ENCODE results near the gene APOO.

The APOO gene

DNA sequence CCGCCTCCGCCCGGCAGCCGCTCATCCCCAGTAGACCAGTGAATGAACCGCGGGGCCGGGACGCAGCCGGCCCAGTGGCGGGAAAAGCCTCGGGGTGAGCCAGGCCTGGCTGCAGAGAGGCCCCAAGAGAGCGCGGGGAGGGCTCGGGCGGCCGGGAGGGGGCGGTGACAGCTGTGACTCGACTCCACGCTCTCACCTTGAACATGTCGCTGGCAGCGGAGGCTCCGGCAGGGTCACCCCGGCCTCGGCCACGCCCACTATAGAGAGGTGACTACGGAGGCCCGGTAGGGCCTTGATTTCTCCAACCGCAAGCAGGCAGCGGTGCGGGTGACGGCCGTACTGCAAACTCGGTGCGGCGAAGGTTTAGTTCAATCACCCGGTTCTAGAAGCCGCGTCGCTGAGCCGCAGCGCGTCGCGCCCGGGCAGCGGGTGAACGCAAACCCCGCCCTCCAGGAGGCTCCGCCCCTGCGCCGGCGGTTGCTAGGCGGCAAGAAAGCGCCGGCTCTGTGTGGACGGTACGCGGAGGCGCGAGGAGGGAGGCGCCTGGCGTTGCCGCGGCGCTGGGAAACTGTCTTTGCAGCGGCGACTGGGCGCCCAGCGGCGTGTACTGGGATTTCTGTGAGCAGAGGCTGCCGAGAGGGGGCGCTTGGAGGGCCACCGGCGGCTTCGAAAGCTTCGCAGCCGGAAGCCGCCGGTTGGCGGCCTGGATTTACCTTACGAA lies at the start of gene APOO, which contains the start of gene CXorf58:
APOO (minus strand) TSS at position 441 of the 721 bp plus-strand sequence; CDS start at position 205, 236 bp downstream.
CXorf58 (plus strand) TSS at position 509 of the 721 bp plus-strand sequence. CDS start 2,297 bp downstream, outside the sequence.
- in situ Hi-C loops (cut with MboI; ENCODE audit: low sequenced_read_pairs), result no loop called here

DNA sequence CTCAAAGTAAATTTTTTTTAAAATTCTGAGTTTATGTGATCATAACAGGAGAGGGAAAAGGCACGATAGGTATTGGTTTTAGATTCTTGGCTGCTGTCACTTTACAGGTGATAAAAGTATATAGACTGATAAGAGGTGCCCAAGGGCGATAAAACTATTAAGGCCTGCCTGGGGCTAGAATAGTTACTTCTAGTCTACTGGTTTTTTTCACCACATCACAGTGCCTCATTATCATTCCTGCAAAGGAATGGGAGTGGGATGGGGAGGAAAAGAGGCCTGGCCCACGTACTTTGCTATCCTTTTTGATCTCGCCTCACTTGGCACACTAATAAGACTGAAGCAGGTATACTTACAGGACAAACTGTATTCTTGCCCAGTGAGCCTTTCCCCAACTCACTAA lies 46.7 kb upstream of the APOO start:
- in situ Hi-C loops (cut with MboI; ENCODE audit: low sequenced_read_pairs), result no loop called here

DNA sequence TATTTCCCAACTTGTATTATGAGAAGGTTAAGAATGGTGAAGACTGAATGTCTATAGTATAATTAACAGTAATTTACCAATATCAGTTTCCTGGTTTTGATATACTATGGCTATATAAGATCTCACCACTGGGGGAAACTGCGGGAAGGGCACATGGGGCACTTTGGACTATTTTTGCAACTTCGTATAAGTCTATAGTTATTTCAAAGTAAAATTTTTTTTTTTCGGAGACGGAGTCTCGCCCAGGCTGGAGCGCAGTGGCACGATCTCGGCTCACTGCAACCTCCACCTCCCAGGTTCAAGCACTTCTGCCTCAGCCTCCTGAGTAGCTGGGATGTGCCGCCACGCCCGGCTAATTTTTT lies 46.2 kb upstream of the APOO start:
- in situ Hi-C loops (cut with MboI; ENCODE audit: low sequenced_read_pairs), result no loop called here

DNA sequence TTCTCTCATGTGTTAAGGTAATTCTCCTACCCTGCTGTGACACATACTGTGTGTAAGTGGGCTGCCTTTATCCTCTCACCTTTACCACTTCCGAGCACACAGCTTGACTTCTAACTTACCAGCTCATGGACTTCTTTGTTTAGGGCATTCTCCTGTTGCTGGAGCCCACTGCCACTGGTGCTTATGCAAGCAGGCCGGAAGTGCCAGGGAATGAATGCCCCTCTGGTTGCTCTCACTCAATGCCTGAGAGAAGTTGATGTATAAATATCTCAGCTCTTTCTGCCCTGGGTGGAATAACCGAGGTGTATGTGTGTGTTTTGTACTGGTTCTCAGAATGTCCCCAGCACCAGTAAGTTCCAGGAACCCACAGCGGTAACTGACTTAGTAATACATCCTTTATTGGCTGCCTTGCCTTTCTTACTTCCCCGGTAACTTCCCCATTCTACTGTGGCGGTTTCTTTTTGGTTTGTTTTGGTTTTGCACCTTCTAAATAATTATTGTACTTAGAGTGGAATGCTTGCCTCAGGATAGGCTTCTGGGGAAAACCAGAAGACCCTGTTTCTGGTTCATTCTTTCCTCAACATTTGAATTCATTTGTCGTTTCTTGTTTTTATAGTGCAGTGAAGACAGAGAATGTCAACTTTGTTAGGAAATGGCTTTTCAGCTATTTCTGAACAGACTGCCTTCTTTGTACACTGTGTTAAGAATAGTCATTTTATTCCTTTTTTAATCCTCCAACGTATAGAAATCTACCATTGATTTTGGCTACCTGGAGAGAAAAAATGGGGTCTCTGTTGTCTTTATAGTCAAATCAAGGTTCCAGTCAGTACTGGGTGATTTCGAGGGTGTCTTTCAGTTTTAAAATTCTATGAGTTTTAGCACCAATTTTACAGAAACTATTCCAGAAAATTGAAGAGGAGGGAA lies 45.5 kb upstream of the APOO start:
- in situ Hi-C loops (cut with MboI; ENCODE audit: low sequenced_read_pairs), result no loop called here

DNA sequence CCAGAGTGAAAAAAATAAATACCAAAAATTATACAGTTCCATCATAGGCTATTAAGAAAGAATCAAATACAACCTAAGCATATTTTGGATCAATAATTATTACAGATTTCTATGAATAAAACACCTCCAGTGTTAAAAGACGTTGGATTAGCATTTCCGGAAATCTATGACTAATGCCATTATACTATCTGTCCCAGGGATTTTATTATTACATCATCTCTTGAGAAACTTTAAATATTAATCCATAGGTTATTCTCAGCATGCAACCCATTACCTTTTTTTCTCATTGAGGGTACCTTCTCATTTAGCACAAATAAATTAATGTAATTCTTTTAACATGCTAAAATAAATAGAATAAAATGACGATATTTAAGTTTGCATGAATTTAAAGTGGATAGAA lies 44.7 kb upstream of the APOO start:
- in situ Hi-C loops (cut with MboI; ENCODE audit: low sequenced_read_pairs), result no loop called here

DNA sequence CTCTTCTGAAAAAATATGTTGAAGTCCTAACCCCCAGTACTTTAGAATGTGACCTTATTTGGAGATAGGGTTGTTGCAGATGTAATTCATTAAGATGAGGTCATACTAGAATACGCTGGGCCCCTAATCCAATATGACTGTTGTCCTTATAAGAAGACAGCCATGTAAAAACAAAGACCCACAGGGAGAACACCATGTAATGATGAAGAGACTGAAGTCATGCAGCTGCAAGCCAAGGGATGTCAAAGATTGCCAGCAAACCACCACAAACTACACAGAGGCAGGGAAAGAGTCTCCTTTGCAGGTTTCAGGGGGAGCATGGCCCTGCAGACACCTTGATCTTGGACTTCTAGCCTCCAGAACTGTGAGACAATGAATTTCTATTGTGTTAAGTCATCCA lies 37.5 kb upstream of the APOO start:
- in situ Hi-C loops (cut with MboI; ENCODE audit: low sequenced_read_pairs), result no loop called here

DNA sequence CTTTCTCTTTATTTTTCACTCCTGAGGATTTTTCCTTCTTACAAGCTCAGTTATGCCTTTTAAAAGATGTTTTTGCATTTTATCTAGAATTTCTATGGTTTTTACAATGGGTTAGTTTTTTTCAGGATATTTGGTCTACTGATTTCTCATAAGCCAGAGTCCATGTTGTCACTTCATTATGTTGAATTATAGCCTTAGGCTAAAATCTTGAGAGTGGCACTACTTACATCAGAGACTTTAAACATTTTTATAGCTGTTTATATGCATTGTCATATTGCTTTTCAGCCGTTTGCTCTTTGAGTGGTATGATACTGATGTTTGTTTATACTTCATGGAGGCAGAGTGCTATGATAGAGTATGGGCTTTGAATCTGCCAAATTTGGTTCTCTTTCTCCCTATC lies 36.5 kb upstream of the APOO start:
- in situ Hi-C loops (cut with MboI; ENCODE audit: low sequenced_read_pairs), result no loop called here

DNA sequence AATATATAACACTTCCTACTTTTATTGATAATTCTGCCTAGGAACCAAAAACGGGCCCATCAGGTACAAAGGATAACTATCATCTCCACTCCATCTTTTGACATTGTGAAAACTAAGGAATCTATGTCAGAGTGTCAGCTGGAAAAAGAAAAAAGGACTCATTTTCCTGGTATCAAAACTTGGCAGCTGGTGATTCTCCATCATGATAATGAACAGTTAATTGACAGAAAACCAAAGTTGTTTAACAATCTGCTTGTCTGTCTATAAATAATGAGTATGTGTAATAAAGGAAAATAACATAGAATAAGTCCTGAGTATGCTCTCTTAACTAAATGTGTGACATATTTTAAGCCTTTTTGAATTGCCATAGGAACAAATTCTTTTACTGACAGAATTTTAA lies 31.5 kb upstream of the APOO start:
- in situ Hi-C loops (cut with MboI; ENCODE audit: low sequenced_read_pairs), result no loop called here

DNA sequence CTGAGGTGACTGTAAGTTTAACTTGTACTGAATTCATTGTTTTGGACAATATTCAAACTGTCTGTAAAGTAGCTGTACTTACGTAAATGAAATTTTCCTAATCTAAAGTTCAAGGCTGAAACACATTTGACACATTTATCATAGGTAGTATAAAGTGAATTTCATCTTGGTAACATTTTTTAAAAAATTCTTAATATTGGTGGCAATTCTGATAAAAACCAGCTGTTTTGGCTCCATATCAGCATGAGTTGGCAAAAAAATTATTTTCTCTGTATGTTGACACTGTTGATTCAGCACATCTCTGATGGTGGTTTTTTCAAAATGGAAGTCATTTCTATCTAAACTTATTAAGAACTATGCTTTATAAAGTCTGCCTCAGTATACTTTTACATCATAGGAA lies 31.0 kb upstream of the APOO start:
- in situ Hi-C loops (cut with MboI; ENCODE audit: low sequenced_read_pairs), result no loop called here

DNA sequence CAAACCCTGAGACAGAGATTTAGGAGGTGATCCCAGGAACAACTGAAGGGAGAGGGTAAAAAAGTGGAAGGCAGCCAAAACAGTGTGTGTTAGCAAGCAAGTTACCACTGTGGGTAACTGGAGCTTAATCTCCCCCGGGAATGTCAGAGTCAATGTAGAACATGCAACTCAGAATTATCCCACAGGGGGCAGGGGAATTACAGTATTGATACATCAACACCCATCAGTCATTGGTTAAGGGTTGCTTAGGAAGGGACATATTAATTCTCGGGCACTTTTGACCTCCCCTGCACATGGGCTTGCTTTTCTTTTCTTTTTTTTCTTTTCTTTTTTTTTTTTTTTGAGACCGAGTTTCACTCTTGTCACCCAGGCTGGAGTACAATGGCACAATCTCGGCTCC lies 29.4 kb upstream of the APOO start:
- in situ Hi-C loops (cut with MboI; ENCODE audit: low sequenced_read_pairs), result no loop called here

DNA sequence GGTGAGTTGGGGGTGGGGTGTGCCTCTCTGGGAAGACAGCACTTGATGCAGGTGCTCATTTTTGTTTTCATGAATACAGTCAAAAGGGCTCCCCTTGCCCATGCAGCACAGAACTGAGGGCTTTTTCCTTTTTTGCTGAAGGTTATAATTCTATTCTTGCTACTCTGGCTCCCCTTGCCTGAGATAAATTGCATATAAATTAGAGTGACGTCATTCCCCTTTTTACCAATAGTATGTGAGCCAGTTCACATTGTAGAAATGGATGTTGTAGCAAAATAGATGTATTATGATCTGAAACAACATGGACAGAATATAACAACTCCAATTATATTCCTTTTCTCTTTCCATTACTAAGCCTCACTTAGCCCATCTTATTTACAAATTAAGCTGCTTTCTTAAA lies 28.4 kb upstream of the APOO start:
- in situ Hi-C loops (cut with MboI; ENCODE audit: low sequenced_read_pairs), result no loop called here

DNA sequence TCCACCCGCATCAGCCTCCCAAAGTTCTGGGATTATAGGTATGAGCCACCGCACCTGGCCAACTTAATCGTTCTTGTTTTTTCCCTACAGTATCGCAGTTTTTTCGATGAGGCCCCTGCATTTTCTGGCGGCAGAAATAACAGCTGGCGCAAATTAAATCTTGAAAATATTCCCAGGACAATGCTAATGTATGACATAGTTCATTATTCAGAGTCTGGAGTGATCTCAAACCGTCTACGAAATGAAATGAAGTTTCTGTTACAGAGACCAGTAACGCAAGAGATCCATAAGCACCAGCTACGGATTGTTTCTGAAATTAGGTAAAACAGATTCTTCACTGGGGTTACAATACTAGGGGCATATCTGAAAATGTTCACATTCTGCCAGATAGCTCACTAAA lies 27.4 kb upstream of the APOO start:
- in situ Hi-C loops (cut with MboI; ENCODE audit: low sequenced_read_pairs), result no loop called here

DNA sequence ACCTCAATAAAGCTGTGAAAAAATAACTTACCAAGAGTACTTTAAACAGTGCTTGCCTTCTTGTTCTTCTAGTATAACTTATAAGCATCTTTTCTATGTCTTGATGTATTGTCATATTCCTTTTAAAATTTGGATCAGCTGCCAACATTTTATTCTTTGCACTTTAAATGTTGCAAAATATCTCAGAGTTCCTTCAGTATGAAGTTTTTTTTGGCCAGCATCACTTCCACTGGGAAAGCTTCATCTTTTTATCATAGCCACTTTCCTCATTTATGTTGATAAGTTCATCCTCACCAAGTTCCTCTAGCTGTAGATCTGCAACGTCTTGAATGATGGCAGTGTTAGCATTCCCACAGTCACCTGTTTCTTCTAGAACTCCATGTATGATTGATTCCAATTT lies 24.3 kb upstream of the APOO start:
- in situ Hi-C loops (cut with MboI; ENCODE audit: low sequenced_read_pairs), result no loop called here

DNA sequence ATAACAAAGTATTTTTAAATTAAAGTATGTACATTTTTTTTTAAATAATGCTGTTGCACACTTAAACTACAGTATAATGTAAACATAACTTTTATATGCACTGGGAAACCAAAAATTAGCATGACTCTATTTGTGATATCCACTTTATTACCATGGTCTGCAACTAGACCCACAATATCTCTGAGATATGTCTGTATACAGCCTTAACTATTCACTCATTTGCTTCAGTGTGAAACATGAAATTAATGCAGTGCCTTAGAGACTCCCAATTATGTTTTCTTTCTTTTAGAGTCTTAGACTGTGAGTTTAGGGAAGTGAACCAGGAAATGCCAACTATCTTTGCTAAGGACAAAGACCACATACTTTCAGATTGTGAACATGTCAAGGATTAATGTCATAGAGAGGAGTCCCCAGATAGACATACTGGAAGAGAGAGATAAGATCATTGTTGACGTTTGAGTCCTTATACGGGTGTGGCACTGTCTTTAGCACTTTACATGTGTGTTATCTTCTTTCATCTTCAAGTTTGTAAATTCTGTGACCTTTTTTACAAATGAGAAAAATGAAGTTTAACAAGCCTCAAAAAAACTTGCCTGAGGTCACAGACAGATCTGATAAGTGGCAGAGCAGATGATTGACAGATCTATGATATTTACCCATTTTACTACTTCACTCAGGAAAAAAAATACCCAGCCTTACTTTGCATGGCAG lies 23.3 kb upstream of the APOO start:
- in situ Hi-C loops (cut with MboI; ENCODE audit: low sequenced_read_pairs), result no loop called here

DNA sequence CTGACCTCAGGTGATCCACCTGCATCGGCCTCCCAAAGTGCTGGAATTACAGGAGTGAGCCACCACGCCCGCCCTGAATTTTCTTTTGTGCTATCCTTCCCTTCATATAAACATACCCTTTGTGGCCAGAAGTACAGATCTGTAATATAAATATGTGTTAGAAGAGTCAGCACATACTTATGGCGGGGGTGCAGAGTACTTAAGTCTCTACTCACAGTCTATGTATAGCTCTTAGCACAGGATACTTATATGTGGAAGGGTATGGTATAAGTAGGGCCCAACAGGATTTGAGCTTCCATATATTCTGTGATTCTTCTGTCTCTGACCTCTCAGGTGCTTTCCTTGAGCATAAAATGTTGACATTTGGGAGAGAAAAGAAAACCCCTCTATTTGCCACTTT lies 18.3 kb upstream of the APOO start:
- in situ Hi-C loops (cut with MboI; ENCODE audit: low sequenced_read_pairs), result no loop called here

DNA sequence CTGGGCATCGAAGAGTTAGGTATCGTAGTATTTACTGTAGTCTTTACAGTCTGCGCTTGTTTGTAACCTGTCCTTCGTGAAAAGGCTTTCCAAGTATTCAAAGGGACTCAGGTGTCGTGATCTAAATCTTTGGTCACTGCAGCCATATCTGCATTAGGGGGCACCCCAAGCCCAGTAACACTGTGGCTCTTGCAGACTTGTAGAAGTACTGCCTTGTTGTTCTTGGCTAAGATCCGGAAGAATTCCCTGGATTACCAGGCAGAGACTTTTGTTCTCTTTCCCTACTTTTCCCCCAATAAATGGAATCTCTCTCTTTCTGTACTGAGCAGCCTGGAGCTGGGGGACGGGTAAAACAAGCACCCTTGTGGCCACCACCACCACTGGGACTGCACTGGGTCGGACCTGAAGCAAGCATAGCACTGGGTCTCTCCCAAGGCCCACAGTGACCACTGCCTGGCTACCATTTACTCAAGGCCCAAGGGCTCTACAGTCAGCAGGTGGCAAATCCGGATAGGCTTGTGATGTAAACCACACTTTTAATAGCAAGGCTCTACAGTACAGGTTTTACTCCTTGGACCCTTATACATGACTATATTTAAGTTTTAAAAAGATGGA lies 12.1 kb upstream of the APOO start:
- in situ Hi-C loops (cut with MboI; ENCODE audit: low sequenced_read_pairs), result no loop called here

DNA sequence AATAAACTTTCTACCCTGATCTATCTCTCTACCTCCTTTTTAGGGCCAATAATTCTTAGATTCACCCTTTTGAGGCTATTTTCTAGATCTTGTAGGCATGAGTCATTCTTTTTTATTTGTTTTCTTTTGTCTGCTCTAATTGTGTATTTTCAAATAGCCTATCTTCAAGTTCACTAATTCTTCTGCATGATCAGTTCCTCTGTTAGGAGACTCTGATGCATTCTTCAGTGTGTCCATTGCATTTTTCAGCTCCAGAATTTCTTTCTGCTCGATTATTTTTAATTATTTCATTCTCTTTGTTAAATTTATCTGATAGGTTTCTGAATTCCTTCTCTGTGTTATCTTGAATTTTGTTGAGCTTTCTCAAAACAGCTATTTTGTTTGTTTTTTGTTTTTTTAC lies 11.4 kb upstream of the APOO start:
- in situ Hi-C loops (cut with MboI; ENCODE audit: low sequenced_read_pairs), result no loop called here

DNA sequence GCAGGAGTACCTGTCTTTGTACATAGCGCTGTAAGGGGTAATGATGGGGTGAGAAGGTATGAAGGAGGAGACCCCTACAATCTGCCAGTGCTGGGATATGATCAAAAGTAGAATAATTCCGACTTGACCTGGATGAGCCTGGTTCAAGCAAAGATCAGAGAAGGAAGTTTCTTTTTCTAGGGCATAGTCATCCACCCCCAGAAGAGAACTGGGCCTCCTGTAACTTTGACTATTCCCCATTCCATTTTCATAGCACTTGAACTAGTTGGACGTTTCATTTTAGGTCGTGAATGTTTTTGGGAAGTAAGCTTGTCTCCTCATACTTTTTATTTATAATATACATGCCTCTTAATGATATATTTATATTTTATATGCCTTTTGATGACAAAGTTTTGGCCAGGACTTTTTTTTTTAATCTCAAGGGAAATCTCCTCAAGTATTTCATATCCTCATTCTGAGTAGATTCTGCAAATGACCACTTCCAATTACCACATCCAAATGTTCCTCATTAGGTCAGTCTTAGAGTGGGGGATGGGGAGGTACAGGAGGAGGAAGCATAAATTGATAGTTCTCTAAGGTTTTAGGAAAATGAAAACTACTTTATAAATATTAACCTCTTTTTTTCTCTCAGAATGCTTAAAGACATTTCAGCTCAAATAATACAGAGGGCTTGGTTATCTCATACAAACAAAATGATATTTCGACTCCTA lies 3.5 kb upstream of the APOO start:
- in situ Hi-C loops (cut with MboI; ENCODE audit: low sequenced_read_pairs), result no loop called here

DNA sequence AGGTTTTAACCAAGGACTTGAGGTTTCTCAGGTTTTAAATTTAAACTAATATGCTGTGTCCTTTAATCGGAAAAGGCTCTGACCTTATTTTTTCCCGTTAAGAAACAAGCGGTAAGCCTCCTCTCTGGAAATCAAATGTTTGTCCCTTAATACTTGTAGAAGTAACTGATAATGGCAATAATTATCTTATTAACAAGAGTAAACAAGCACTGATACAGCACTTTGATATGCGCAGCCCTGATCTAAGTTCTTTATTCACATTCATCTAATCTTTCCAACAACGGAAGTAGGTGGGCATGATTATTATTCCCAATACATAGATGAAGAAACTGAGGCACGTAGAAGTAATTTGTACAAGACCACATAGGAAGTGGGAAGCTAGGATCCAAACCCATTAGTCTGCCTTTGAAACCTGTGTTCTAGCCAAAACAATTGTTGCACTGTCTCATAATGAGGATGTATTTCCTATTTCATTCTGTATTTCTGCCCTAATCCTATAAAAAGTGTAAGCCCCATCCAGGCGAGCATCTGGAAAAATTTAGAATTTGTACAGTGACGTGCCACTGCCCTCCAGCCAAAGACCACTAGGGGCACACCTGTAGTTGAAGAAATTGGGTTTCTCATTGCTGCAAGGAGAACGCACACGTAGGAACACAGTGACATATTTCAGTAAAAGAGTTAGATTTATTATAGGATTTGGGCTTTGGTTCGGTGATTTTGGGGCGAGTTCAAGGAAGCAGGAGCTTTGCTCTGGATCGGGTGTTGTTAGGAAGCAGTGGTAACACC lies 674 bp upstream of the APOO start:
- in situ Hi-C loops (cut with MboI; ENCODE audit: low sequenced_read_pairs), result no loop called here

DNA sequence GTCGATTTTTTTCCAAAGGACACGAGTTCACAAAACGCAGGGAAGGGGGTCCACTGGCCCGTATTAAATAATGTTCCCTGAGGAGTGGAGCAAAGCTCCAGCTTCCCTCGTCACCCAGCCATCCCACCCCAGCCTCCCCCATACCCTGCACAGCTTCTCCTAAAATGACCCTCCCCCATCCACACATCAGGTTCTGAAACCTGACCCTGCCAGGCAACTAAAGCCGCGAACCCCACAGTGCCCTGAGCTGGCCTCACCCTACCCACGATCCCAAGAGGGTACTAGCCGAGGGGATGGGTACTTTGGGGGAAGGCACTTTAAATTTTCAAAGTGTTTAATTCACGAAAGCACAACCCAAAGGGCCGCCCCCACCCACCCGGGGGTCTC lies 634 bp downstream of the APOO start:
- in situ Hi-C loops (cut with MboI; ENCODE audit: low sequenced_read_pairs), result no loop called here

Measured in hTERT RPE-1 (cell line).